Esophagus squamous epithelium (tissue), 5 donors: ENCODE data around the gene RAB37. TPM values are rescaled to one million over a fixed set of nuclear protein-coding genes. Genes with fewer than 3 reads are reported as not detected.

Source experiments
- DNase-seq: peaks from one replicate; lab custom pipeline; 2025; lab: John Stamatoyannopoulos, UW
- H3K27ac ChIP-seq, 4 donors: fragments of 200-600 bp; sonication (generic); one replicate each; pipeline ENCODE4 v1.5.1; 2016 to 2019; ENCODE audit warnings: mild to moderate bottlenecking in 1 of 4
- H3K27me3 ChIP-seq, 4 donors: fragments of 200-600 bp; sonication (generic); 1 replicate in 3 of 4; 2 replicates in 1 of 4; pipeline versions ENCODE4 v1.5.1 to v1.6.0; 2017 to 2021; ENCODE audit warnings: antibody characterized with exemption in 1 of 4
- H3K36me3 ChIP-seq, 3 donors: fragments of 200-600 bp; sonication (generic); one replicate each; pipeline ENCODE4 v1.5.1; 2016 to 2019
- H3K4me1 ChIP-seq, 3 donors: fragments of 200-600 bp; sonication (generic); one replicate each; pipeline ENCODE4 v1.5.1; 2017 to 2019
- H3K4me3 ChIP-seq, 4 donors: fragments of 200-600 bp; sonication (generic); 1 replicate in 3 of 4; 2 replicates in 1 of 4; pipeline ENCODE4 v1.5.1; 2016 to 2019; ENCODE audit warnings: mild to moderate bottlenecking in 2 of 4, moderate library complexity in 1 of 4
- H3K9me3 ChIP-seq, 3 donors: fragments of 200-600 bp; sonication (generic); one replicate each; pipeline ENCODE4 v1.5.1; 2016 to 2019
- CTCF ChIP-seq, 6 experiments: fragments of 450-650 bp in 4 of 6; fragments of 200-600 bp in 2 of 6; sonication (generic) in 2 of 6; IDR thresholded peaks; one replicate each; pipeline ENCODE4 v1.5.1; 2016 to 2019; ENCODE audit warnings: antibody characterized with exemption in 6 of 6, mild to moderate bottlenecking in 4 of 6, moderate library complexity in 4 of 6
- POLR2A ChIP-seq, 4 donors: fragments of 450-650 bp; IDR thresholded peaks; one replicate each; pipeline ENCODE4 v1.6.1; 2017; ENCODE audit warnings: antibody characterized with exemption in 4 of 4, mild to moderate bottlenecking in 4 of 4, moderate library complexity in 3 of 4
- WGBS, 2 donors: methylation state at CpG; one replicate each; pipeline ENCODE4 v1.1.5; 2018; 5-methylcytosine and 5-hydroxymethylcytosine counted together
- intact Hi-C: fragments of 100-400 bp; cut with DNase I; formaldehyde crosslinking; loops from one replicate; pipeline ENCODE4 v1.15.0; 2022
- total RNA-seq, 4 donors: library from RNA; depleted of rRNA; stranded (reverse); fragments of >200 nt; gene quantifications; one replicate each; pipeline ENCODE4 v1.1.0, GENCODE V29; 2016
- donor health status: DM: yes; HTN: yes; CAD: no.

RAB37 gene
- total RNA-seq, 4 donors from 2014 or later = 0.44 to 3.2 (median 1.6) TPM; not detected in 1

- H3K4me1 ChIP-seq = peaks cover 74 to 100% (median 89%) of the 10 kb centered on the region in 3 donors
- WGBS, 2 donors = 87 to 95% methylated on average over 2 to 7 of the region's 8 CpGs
- no peaks in the 10 kb centered on the region for H3K27me3 ChIP-seq
- DNase-seq = no peak
- H3K9me3 ChIP-seq = no peaks in the 10 kb centered on the region
- no peak for TF ChIP-seq POLR2A (IDR thresholded peaks at IDR 0.05)
- H3K36me3 ChIP-seq = peaks cover 0 to 22% (median 0%) of the 10 kb centered on the region in 3 donors
- intact Hi-C loops = no loop called here
- H3K4me3 ChIP-seq = no peak overlapping the region
- H3K27ac ChIP-seq = peak overlapping the region in 3 of 4 donors; percentile 93 to 96 (median 96)
Measured at GRCh38 chr17:74755533-74755932, 18.5 kb downstream of the RAB37 start.

GRCh38 chr17:74756891-74757290 lies 19.8 kb downstream of the RAB37 start:
- TF ChIP-seq CTCF (IDR thresholded peaks at IDR 0.05) (no peak), POLR2A (IDR thresholded peaks at IDR 0.05) (no peak)
- H3K36me3 ChIP-seq = peaks cover 0 to 26% (median 0%) of the 10 kb centered on the region in 3 donors
- intact Hi-C loops = no loop called here
- no CpG with 5 or more reads among the region's 3 CpGs for WGBS, 2 donors
- no peak for DNase-seq
- peak overlapping the region; percentile 87 to 96 (median 90) for H3K27ac ChIP-seq
- H3K4me1 ChIP-seq = peaks cover 79 to 100% (median 91%) of the 10 kb centered on the region in 3 donors
- H3K4me3 ChIP-seq = peak overlapping the region in 1 of 4 donors; percentile 47
- H3K9me3 ChIP-seq = no peaks in the 10 kb centered on the region
- H3K27me3 ChIP-seq = no peaks in the 10 kb centered on the region

- Histone ChIP-seq H3K9me3 (no peaks in the 10 kb centered on the region), H3K27ac (peak overlapping the region; percentile 87 to 96 (median 90)), H3K4me1 (peaks cover 73 to 100% (median 89%) of the 10 kb centered on the region in 3 donors), H3K4me3 (peak overlapping the region in 3 of 4 donors; percentile 23 to 47 (median 32)), H3K27me3 (no peaks in the 10 kb centered on the region), H3K36me3 (peaks cover 0 to 28% (median 0%) of the 10 kb centered on the region in 3 donors)
- intact Hi-C loops = no loop called here
- DNase-seq = no peak
- no peak for TF ChIP-seq CTCF (IDR thresholded peaks at IDR 0.05)
- 29 to 53% methylated on average over 1 to 2 of the region's 3 CpGs for WGBS, 2 donors
Measured at GRCh38 chr17:74757502-74757901, 20.4 kb downstream of the RAB37 start.

GRCh38 chr17:74757931-74758847 lies 21.1 kb downstream of the RAB37 start:
- WGBS, 2 donors = 4 to 21% methylated on average over 5 to 8 of the region's 26 CpGs

GRCh38 chr17:74758848-74759168 lies 21.8 kb downstream of the RAB37 start:
- Histone ChIP-seq H3K36me3 (peaks cover 0 to 31% (median 0%) of the 10 kb centered on the region in 3 donors), H3K9me3 (no peaks in the 10 kb centered on the region), H3K27me3 (no peaks in the 10 kb centered on the region), H3K4me3 (peak overlapping the region; percentile 2 to 47 (median 28)), H3K4me1 (peaks cover 61 to 100% (median 79%) of the 10 kb centered on the region in 3 donors), H3K27ac (peak overlapping the region; percentile 87 to 96 (median 90))
- no peak for DNase-seq
- WGBS, 2 donors = 37% methylated on average over 2 of the region's 2 CpGs; no CpG with 5 or more reads in 1 of the 2 donors
- intact Hi-C loops = no loop called here
- peak in 1 of 4 donors; percentile 32 for TF ChIP-seq POLR2A (IDR thresholded peaks at IDR 0.05)
- no peak for TF ChIP-seq CTCF (IDR thresholded peaks at IDR 0.05)

More at GRCh38 chr17:74757931-74758847, 21.1 kb downstream of the RAB37 start:
- Histone ChIP-seq H3K27me3 (no peaks in the 10 kb centered on the region), H3K4me1 (peaks cover 67 to 100% (median 85%) of the 10 kb centered on the region in 3 donors), H3K27ac (peak overlapping the region; percentile 87 to 96 (median 90)), H3K4me3 (peak overlapping the region; percentile 2 to 47 (median 28)), H3K9me3 (no peaks in the 10 kb centered on the region), H3K36me3 (peaks cover 0 to 28% (median 0%) of the 10 kb centered on the region in 3 donors)
- intact Hi-C loops = no loop called here
- no peak for DNase-seq
- TF ChIP-seq POLR2A (IDR thresholded peaks at IDR 0.05) (no peak), CTCF (IDR thresholded peaks at IDR 0.05) (no peak)
